Thoracic aorta (tissue), 2 donors: ENCODE results near the gene POGZ. TPM values are rescaled to one million over a fixed set of nuclear protein-coding genes. Genes with fewer than 3 reads are reported as not detected.

Experiments
- ATAC-seq: fragments of 150-250 bp; one replicate; pipeline ENCODE4 v1.8.0; 2017; ENCODE audit warnings: low read depth; ENCODE audit not compliant: insufficient number of reproducible peaks, low FRiP score
- DNase-seq: peaks from one replicate; pipeline ENCODE4 v3.0.0-alpha.2; 2020; ENCODE audit warnings: low spot score
- H3K27ac ChIP-seq, 2 donors: fragments of 200-600 bp; sonication (generic); 1 replicate in 1 of 2; 2 replicates in 1 of 2; pipeline ENCODE4 v1.5.1; 2016; ENCODE audit warnings: mild to moderate bottlenecking in 2 of 2, moderate library complexity in 2 of 2
- H3K27me3 ChIP-seq: fragments of 200-600 bp; sonication (generic); replicated peaks from 2 replicates; pipeline ENCODE4 v1.6.0; 2016; ENCODE audit warnings: mild to moderate bottlenecking; ENCODE audit not compliant: insufficient read depth
- H3K36me3 ChIP-seq: fragments of 200-600 bp; sonication (generic); one replicate; pipeline ENCODE4 v1.5.1; 2016
- H3K4me1 ChIP-seq, 2 donors: fragments of 200-600 bp; sonication (generic); 1 replicate in 1 of 2; 2 replicates in 1 of 2; pipeline versions ENCODE4 v1.5.1 to v1.6.0; 2016; ENCODE audit warnings: low read depth in 2 of 2, mild to moderate bottlenecking in 1 of 2; ENCODE audit not compliant: control insufficient read depth in 1 of 2
- H3K4me3 ChIP-seq: fragments of 200-600 bp; sonication (generic); 2 replicates; pipeline ENCODE4 v1.5.1; 2016; ENCODE audit warnings: mild to moderate bottlenecking
- H3K9me3 ChIP-seq: fragments of 200-600 bp; sonication (generic); 2 replicates; pipeline ENCODE4 v1.5.1; 2016
- CTCF ChIP-seq: fragments of 200-600 bp; sonication (generic); IDR thresholded peaks from one replicate; pipeline ENCODE4 v1.5.1; 2019; ENCODE audit warnings: antibody characterized with exemption
- total RNA-seq, 2 donors: library from RNA; depleted of rRNA; stranded (reverse); fragments of >200 nt; gene quantifications; one replicate each; pipeline versions ENCODE4 v1.1.0 to v1.2.3, GENCODE V29; 2016

Gene POGZ
- total RNA-seq, 2 donors from 2014 or later = 64.1 to 76.9 TPM

GRCh38 chr1:151406176-151406575 is 53.1 kb downstream of the POGZ start:
- DNase-seq (no peak), ATAC-seq (no peak)
- Histone ChIP-seq H3K27me3 (no peaks in the 10 kb centered on the region), H3K27ac (no peak overlapping the region), H3K9me3 (no peaks in the 10 kb centered on the region), H3K4me1 (peaks cover 0 to 10% of the 10 kb centered on the region in 2 donors), H3K36me3 (peaks cover 77% of the 10 kb centered on the region), H3K4me3 (no peak overlapping the region)
- no peak for TF ChIP-seq CTCF

- Histone ChIP-seq H3K27me3 (no peaks in the 10 kb centered on the region), H3K27ac (no peak overlapping the region), H3K4me3 (no peak overlapping the region), H3K4me1 (peaks cover under 1 to 18% of the 10 kb centered on the region in 2 donors), H3K9me3 (no peaks in the 10 kb centered on the region), H3K36me3 (peaks cover 71% of the 10 kb centered on the region)
- DNase-seq = no peak
- no peak for TF ChIP-seq CTCF
- no peak for ATAC-seq
These were observed 53.9 kb downstream of the POGZ start for GRCh38 chr1:151405187-151405951.

- DNase-seq = no peak
- Histone ChIP-seq H3K36me3 (peaks cover 56% of the 10 kb centered on the region), H3K4me3 (no peak overlapping the region), H3K9me3 (no peaks in the 10 kb centered on the region), H3K27me3 (no peaks in the 10 kb centered on the region), H3K27ac (no peak overlapping the region), H3K4me1 (peaks cover 4 to 21% of the 10 kb centered on the region in 2 donors)
- no peak for ATAC-seq
- TF ChIP-seq CTCF = no peak
These were observed 55.7 kb downstream of the POGZ start for GRCh38 chr1:151403612-151404011.

- no peak overlapping the region for H3K4me3 ChIP-seq
- H3K27ac ChIP-seq = no peak overlapping the region
- DNase-seq (no peak), ATAC-seq (no peak)
- H3K4me1 ChIP-seq = peaks cover 4 to 21% of the 10 kb centered on the region in 2 donors
- H3K27me3 ChIP-seq = no peaks in the 10 kb centered on the region
- no peaks in the 10 kb centered on the region for H3K9me3 ChIP-seq
- TF ChIP-seq CTCF = no peak
- H3K36me3 ChIP-seq = peaks cover 48% of the 10 kb centered on the region
These were observed 56.5 kb downstream of the POGZ start for GRCh38 chr1:151402764-151403163.

GRCh38 chr1:151401860-151402259 is 57.4 kb downstream of the POGZ start:
- Histone ChIP-seq H3K4me3 (no peak overlapping the region), H3K27ac (no peak overlapping the region), H3K4me1 (peaks cover 4 to 21% of the 10 kb centered on the region in 2 donors), H3K9me3 (no peaks in the 10 kb centered on the region), H3K36me3 (peaks cover 39% of the 10 kb centered on the region), H3K27me3 (no peaks in the 10 kb centered on the region)
- ATAC-seq (no peak), DNase-seq (no peak)
- no peak for TF ChIP-seq CTCF
